ENCODE data around the gene EML6.

- no peak for TF ChIP-seq POLR2A (IDR thresholded peaks at IDR 0.05; ENCODE audit: low read length)
- TF ChIP-seq GATA1 (IDR thresholded peaks at IDR 0.05; ENCODE audit: low read depth, low read length), result no peak
These were observed 136.0 kb downstream of the EML6 start for GRCh38 chr2:54859416-54859815.
